COR-L47 (cell line): ENCODE measurements around the gene STX16.
"Not testable (repeated sequence)": the region's sequence is repeated elsewhere in the genome, so short reads cannot be mapped to it uniquely, and the experiment has no call there.

Experiments
- DNase-seq: peaks from one replicate; lab custom pipeline; 2025; lab: John Stamatoyannopoulos, UW

Gene STX16

DNA sequence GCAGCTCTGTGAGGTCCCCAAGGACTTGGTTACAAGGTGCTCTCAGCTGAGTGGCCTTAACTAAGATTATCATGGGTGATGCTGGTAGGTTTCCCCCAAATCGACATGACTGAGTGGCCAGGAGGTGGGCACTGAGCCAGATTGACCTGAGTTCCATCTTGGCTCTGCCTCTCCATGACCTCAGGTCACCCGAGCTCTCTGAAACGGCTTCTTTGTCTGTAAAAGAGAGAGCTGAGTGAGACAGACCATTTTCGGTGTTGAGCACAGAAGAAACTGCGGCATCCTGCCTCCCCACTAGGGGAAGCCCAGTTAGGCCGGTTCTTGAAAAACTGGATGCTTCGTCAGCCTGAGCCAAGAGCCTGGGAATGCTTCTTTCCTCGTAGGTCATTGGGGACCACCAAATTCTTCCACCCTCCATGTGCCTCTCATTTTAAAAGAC, 14.1 kb upstream of the STX16 start:
- DNase-seq: no peak

DNA sequence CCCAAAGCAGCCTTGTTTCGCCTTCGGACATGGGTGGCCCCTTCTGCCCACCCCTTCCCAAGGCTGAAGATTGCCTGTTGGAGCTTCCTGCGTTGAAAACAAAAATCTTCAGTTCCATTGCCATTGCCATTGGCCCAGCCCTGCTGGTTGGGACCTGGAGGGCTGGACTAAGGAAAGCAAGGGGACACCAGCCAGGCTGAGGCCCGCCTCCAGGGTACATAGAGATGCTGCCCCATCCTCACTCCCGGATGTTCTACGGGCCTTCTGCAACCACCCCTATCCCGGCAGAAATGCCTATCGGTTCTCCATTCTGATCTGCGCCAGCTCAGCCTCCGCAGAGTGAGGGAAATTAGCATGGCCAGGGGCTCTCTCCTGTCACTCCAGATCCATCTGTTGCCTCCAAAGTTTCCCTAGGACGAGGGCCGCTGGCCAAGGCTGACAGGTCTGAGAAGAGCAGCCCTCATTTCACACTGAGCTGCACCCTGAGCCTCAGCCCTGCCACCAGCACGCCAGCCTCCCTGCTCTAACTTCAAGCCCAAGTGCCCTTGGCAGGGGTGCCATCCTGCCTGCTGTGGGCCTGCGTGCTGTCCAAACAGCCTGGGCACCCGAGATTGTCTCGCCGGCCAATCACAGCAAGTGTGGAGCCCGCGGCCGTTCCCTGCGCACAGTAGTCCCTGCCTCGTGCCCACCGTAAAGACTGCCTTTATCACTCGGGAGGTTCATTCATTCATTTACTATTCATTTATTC, 13.4 kb upstream of the STX16 start:
- DNase-seq: no peak

DNA sequence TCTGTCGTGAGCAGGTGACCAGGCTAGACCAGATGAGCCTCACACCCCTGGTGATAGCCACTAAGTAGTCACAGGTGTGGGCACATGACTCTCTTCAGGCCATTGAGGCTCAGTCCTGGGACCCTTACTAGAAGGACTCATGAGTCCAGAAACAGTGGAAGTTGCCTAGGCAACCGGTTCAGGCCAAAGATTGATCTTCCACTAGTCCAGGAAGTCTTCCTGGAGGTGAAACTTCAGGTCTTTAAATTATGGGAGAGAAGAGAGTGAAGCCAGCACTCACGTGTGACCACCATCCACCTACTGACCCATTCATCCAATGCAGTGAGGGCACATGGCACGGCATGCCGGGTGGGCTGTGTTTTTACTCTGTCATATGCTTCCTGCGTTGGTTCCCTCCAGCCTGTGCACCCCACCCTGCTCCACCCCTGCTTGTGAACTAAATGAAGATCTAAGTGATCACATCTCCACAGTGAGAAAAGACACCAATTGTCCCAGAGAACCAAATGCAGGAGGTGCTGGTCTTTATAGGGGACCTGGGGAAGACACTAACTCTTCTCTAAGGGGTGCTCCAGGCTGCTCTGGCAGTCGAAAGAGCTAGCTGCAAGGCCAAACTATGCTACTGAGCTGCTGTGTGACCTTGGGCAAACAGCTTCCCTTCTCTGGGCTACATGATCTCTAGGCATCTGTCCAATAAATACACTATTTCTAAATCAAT, 12.5 kb upstream of the STX16 start:
- DNase-seq: no peak

DNA sequence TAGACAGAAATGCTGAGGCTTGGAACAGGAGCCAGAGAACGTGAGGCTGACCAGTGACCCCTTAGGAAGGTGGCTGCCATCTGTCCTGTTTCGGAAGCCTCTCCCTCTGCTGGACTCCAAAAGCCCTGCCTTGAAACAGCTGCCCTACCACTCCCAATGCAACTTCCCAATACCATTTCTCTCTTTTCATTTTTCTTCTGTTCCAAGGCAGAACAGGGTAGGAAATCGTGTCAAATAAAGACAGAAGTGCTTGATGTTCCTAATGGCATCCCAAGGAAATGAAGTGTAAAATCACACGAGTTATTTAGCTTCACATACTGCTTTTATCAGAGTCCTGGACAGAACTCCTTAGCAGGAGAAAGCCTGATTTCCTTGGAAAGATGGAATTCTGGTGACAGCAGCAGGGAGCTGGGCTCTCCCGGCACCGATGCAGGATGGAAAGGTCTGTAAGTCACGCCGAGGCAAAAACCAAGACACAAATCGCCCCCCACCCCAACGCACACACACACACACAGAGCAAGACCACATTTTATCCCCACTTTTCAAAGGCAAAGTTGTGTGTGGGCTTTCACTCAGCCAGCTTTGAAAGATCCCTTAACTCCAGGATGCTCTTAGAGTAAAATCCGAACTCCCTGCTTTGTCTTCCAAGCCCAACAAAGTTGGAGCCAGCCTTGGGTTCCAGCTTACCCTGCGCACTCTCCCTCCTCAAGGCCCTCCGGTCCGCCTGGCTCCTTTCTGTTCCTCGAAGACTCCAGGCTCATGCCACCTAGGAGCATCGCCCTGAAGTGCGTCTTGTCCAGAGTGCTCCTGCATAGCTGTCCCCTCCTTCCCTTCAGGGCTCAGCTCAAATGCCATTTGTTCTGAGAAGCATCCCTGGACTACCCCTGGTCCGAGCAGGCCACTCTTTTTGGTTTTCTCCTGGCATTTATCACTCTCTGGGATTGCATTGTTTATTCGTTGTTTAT, 11.6 kb upstream of the STX16 start:
- DNase-seq: no peak

DNA sequence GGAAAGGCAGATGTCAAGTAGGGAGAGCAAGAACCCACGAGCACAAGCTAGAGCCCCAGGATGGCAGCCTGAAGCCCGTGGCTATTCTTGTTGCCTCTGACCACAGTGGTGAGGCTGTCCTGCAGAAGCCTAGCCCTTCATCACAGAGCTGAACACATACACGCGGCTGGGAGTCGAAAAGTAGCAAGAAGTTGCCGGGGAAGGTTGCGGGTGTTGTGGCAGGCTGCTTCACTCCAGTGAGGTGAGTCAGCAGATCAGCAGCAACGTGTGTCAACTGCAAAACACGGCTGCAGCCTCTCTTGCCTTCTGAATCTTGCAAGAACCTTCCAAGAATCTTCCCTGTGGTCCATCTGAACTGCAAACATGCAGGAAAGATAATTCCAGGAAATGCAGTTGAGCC, 10.6 kb upstream of the STX16 start:
- no peak for DNase-seq

DNA sequence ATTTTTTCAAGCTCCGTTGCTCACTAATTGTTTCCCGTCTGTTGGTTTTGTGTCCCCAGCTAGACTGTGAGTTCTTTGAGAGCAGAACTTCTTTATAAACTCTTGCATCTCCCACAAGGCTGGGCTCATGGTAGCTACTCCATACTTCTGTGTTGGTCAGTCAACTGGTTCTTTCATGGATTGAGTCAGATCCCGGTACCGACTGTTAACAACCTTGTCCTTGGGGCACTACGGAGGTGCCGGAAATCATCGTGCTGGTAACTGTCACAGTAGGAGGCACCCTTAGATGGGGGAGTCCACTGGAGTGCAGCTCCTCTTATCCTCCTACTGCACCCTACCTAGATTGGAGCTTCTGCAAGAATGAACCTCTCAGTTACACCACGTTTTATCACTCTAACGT, 8.6 kb upstream of the STX16 start:
- DNase-seq: no peak

DNA sequence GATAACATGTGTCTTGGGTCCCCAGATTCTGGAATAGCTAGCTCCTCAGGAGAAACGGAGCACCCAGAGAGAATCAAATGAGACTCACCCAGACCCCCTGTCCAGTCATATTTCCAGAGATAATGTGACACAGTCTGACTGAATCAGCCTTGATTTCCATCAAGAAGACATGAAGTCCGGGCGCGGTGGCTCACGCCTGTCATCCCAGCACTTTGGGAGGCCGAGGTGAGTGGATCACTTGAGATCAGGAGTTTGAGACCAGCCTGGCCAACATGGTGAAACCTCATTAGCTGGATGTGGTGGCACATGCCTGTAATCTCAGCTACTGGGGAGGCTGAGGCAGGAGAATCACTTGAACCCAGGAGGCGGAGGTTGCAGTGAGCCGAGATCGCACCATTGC, 8.2 kb upstream of the STX16 start:
- not testable (repeated sequence) for DNase-seq

DNA sequence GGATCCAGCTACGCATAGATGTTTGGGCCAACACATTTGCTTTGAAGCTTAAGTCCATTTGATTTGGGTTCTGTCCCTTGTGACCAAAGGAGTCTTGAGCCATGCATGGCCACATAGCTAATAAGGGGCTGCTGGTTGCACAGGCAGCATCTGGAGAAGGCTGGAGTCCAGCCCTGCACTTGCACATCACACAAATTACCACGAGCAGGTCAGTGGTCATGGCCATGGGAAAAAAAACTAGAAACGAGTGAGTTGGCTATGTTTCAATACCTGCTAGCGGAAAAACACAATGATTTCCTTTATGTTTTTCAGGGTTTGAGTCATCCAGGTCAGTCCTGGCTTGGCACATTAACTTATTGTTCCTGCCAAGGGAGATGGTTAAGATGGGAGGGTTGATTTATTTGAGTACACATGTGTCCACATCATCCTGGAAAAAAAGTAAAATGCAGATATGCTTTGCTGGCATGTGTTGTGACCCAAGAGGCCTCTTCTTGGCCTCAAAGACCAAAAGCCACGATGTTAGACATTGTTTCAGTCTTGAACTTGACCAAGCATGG, 5.6 kb upstream of the STX16 start:
- DNase-seq: no peak

DNA sequence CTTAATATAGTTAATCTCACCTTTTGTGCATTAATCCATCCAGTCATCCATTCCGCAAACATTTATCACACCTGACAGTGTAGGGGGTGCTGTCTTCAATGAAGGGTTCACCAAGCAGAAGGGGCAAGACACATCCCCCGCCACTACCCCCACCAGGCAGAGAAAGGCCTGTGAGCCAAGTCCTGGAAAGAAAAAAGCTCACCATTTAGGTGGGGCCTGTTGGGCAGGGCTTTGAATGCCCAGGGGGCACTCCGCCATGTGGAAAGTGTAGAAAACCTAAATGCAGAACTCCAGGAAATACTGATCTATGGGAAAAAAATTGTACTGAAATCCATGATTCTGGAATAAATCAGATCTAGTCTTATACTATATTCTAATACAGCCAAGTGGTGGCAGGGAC, 4.8 kb upstream of the STX16 start:
- no peak for DNase-seq

DNA sequence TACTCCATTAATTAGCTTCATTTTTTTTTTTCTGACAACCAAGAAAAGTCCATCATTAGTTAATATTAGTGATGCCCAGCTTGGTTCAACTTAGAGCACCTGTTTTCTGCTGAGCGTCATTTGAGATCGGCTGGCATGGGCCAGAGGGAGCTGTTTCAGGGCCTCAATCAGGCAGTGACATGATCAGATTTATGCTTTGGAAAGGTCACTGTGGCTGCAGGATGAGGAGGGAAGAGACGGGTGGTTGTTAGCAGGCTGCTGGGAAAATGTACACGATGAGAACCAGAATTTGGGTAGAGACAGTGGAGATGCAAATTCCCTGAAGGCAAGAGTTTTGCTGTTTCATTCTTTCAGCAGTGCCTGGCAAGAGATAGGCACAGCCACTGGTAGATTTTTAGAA, 4.4 kb upstream of the STX16 start:
- DNase-seq: no peak

DNA sequence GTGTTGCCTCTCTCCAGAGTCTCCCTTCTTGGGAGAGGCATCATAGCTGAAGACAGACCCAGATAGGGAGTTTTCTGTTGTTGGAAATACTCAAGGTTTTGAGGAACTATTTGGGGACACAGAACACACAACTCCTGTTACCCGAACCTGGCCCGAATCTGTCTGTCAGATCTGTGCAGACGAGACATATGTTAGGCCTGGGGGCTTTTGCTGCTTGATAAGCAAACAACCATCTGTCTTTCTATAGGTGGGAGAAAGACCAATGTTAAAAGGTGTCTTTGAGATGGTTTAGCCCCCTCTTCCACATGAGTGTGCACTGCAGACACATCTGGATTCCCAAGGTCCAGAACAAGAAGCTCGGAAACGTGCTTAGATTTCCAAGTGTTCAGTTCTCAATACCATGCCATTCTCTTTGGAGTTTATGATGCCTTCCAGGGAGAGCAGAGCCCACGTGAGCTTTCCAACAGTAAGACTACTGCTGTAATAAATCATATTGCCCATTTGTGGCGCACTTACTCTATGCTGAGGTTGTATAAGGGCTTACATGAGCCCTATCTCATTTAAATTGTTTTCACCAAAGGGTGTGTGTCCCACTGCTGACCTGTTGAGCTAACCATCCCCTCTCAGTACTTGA, 3.8 kb upstream of the STX16 start:
- no peak for DNase-seq

DNA sequence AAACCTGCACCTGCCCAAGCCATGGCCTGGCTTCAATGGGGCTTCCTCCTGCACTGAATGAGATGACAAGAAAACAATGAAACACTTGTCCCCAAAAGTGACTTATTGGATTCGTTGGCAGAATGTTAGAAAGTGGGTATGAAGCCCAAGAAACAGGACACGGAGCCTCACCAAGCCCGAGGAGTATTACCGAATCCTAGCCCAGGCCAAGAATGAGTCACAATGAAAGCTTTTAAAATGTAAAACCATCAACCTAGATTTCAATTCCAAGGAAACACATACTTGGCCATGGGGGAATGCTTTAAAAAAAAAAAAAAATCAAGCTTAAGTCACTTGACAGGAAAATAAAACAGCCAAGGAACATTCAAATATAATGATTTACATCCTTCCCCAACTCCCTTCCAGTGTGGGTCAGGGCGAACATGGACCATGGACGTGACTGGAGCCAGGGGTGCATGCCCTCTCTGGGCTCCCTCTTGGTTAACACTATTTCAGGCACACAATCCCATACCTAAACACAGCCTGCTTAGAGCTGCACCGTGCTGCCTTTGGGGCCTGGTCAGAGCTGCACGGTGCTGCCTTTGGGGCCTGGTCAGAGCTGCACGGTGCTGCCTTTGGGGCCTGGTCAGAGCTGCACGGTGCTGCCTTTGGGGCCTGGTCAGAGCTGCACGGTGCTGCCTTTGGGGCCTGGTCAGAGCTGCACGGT, 3.1 kb upstream of the STX16 start:
- DNase-seq: no peak

DNA sequence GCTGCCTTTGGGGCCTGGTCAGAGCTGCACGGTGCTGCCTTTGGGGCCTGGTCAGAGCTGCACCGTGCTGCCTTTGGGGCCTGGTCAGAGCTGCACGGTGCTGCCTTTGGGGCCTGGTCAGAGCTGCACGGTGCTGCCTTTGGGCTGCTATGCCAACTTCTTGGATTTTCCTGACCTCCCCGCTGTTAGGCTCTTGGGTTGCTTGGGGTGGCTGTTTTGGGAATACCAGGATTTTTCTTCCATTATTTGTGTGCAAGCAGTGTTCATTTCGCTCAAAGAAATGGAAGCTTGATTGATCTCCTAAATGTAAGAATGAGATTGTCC, 2.6 kb upstream of the STX16 start:
- not testable (repeated sequence) for DNase-seq

DNA sequence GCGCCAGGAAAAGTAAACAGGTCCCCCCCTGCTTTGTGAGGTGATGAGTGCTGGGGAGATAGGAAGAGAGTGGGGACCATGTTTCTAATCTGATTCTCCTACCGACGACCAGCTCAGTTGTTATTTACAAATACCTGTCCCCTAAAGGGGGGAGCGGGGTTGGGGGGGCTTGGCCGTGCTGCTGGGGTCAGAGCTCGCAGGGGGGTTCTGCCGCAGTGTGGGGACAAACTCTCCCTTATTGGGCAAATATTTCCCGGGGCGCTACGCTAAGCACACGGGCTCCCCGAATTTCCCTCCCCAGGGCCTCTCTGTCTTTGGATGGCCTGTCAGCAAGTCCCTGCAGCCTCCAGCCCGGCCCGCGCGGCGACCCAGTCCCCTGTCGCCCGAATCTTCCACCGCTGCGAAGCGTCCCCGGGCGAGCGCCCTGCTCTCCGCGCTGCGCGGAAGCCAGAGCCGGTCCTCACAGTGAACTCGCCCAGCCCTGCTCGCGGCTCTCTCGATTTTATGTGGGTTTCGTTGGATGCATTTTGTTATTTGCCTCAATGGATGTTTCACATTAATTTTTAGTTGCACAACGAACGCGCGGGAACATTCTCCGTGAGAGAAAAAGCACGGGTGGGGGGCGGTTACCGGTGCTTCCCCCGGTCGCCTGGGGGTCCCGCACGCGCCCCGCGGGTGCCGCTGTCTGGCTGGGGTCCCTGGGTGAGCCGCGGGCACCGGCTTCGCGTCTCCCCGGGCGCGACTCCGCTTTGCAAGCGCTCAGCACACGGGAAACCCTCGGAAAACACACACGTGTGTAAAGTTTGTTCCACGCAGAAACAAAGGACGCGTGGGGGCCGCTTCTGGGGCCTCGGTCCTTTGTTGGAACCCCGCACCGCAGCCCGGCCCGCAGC, 1.5 kb upstream of the STX16 start:
- no peak for DNase-seq

DNA sequence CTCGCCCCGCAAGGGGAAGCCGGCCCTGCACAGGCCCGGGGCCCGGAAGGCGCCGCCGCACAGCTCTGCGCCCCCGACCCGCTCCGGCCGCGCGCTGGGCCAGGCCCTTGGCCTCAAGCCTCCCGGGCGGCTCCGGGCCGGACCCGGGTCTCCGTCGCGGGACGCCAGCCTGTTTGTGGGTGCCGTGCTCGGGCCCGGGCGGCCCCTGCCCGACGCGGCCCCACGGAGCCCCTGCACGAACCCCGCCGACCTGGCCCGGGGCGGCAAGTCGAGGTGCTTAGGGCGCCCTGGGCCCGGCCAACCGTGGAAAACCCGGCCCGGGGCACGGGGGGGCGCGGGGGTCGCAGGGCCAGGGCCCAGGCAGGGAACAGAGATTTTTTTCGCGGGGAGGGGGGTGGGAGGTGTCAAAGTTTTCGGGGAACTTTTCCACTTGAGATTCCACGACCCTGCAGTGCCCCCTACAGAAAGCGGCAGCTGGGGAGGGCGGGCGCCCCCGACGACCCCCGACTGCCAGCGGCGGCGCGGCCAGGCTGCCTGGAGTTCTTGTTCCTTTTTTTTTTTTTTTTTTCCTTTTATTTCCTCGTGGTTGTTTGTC, 805 bp upstream of the STX16 start:
- no peak for DNase-seq

DNA sequence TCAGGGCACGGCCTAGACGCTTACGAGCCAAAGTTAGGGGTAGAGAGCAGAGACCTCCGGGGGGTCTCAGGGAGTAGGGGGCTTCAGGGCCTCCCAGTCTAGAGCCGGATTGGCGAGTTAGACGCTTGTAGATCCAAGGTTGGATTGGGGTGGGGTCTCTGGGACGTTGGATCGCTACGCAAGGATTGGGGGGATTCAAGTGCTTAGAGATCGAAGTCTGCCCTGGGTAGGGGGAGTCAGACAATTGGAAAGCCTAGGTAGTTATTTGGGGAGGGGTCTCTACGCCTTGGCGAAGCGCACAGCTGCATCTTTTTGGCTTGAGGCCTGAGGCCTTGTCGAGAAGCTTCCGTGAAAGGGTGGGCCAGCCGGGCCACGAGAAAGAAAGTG, 469 bp downstream of the STX16 start:
- DNase-seq: no peak

DNA sequence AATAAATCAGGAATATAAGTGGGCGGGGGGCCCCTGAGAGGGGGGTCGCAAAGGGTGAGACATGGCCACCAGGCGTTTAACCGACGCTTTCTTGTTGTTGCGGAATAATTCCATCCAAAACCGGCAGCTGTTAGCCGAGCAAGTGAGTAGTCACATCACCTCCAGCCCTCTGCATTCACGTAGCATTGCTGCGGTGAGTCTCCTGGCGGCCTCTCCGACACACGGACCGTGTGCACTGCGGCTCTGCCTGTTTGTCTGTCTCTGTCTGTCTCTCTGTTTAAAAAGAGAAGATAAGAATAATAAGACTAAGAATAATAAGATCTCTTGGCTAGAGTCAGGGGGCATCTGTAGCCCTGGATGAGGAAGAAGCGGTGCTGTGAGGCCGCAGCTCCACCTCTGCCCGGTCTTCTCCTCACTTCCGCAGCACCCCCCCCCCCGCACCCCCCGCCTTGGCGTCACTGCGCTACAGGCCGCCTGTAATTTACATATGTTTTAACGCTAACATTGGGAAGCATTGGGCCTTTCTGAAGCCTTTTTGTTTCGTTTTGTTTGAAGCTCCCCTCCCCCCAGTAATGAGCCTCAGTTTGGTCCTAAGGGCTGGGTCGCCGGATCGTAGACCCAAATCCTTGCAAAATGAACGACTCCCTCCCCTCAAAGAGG, 993 bp downstream of the STX16 start:
- no peak for DNase-seq

DNA sequence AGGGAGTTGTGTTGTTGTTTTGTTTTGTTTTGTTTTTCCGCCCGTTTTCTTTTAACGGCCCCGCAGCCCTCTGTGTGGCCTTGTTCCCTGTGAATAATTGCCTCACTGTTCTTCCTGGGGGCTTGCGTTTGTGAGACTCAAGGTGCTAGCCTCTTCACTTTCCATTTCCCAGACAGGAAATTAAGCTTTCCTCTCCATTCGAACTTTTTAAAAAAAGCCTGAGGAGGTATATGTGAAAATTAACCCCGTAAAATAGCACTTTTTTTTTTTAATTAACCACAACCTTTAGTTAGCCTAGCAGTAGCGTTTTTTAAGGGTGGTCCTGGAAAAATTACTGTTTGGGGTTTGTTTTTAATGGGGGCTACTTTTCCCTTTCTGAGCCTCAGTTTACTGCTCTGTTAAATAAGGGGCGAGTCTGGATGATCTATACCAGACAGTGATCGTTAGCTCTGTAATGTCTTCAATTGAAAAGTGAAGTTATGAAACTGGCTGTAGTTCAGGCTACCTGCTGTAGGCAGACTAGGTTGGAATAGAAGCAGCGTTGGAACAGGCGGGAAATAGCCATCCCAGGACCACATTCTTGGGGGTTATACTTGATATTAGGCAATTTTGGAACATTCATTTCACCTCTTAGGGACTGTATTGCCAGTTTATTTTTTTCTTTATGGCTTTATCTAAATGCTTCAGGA, 1.7 kb downstream of the STX16 start:
- DNase-seq: no peak

DNA sequence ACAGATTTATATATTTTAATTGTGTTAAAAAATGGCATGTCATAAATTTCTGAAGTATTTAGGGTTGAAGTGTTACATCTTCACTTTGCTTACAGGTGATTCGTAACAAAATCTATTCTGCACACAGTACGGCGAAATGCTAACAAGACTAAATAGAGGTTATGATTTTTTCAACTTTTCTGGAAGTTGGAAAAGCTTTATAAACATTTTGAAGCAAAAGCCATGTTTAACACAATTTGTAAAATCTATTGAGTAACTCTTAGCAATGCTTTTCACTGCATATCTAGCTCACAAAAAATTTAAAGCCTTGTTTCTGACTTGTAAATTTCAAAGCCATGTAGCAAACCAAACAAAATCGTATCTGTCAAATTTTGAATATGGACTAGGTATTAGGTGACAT, 3.3 kb downstream of the STX16 start:
- no peak for DNase-seq
